ENCODE data around the gene SIGLEC8.
"Not testable (repeated sequence)": the region's sequence is repeated elsewhere in the genome, so short reads cannot be mapped to it uniquely, and the experiment has no call there.

Gene SIGLEC8

DNA sequence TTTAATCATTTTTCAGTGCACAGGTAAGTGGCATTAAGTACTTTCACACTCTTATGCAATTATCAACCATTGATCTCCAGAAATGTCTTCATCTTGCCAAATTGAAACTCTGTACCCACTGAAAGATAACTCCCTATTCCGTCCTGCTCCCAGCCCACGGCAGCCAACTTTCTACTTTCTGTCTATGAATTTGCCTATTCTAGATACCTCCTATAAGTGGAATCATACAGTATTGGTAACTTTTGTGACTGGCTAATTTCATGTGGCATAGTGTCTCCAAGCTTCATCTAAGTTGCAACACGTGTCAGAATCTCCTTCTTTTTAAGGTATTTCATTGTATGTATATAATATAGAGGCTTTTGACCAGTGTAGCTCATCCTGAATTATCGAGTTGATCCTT is 14.4 kb upstream of the SIGLEC8 start:
- DNase-seq = no peak

DNA sequence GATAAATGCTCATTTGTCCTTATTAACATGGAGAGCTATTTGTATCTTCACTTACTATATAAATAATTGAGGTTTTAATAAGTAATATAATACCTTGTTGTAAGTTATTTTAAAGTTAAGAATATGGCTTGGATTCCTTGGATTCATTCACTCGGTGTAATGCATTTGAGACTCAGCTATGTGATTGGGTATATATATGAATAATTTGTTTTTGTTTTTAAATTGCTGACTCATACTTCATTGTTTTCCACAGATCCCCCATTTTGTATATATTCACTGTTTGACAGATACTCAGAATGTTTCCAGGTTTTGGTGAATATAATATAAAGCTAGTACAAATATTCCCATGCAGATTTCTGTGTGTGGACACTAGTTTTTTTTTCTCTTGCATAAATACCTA is 13.3 kb upstream of the SIGLEC8 start:
- DNase-seq = no peak

DNA sequence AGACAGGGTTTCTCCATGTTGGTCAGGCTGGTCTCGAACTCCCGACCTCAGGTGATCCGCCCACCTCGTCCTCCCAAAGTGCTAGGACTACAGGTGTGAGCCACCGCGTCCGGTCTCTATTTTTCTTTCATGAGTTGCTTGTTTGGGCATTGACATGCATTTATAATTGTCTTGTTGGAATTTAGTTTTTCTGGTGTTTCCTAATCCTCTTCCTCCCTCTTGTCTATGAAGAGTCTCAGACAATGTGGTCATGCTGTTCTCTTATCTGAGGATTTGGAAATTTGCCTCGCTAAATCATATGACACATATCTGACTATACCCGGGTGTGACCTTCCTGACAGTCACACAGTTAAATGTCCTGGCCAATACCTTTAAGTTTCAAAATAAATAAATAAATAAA is 12.7 kb upstream of the SIGLEC8 start:
- DNase-seq = no peak

DNA sequence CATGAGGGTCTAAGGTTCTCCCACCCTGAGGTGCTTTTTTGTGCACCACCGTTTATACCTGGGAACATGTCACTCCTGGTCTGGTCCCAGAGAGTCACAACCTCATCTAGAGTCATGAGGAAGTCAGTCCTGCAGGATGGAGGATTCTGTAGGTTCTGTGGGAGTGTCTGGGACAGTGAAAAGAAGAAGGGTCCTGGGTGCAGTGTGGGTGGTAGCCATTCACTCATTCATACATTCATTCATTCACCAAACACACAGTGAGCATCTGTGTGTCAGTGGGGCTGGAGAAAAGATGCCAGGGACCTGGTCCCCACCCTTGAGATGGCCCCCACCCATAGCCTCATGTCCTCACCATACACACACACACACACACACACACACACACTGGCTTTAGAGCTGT is 11.4 kb upstream of the SIGLEC8 start:
- DNase-seq = no peak

DNA sequence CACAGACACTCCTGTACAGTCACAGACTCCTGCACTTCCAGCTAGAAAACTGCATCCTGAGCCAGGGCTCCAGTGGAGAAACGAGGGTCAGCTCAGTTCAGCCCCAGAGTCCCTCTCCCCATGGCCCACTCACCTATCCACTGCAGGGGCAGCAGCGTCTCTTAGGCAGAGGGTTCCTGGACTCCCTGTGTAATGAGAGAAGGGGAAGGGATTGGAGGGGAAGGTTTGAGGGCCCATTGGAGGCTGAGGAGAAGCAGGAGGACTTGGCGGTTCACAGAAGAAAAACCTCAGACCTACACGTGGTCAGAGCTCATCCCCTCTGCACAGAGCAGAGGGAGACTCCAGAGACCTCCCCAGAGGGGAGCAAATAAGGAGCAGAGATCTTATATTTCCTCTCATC is 10.9 kb upstream of the SIGLEC8 start:
- no peak for DNase-seq

DNA sequence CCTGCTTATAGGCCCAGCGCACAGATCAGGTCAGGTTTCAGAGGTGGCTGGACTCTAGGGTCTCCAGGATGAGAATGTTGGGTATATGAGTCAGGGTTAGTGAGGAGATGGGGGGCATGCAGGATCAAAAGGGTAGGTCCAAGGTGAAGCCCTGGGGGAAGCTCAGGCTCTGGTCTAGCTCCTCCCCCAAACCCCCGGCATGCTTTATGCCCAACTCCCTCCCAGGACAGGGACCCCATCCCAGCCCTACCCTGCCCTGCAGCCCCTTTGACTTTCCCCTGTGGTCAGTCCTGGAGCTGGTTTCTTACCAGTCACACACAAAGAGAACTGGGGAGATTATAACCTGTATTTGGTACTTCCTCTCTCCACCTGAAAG is 10.3 kb upstream of the SIGLEC8 start:
- DNase-seq = no peak

DNA sequence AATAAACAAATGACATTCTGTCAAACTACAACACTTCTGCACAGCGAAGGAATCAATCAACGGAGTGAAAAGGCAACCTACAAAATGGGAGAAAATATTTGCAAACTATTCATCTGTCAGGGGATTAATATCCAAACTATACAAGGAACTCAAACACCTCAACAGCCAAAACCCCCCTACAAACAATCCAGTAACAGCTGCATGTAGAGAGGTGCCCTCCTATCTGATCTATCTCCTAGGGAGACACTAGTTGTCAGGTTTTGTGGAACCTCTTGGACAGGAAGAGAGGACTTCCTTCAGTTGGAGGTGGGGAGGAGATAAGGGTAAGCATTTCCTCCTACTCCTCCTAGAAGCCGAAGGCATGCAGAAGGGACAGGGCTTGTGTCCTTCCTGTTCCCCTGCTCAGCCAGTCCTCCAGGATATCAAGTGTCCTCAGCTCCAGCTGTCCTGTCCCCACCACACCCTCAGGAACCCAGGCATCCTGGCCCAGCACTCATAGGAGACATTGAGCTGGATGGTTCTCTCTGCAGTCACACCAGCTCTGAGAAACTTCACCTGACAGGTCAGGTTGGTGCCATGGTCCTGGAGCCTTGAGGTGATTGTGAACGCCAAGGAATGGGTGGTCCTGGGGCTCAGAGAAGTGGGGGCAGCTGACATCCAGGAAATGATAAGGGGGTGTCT is 9.8 kb upstream of the SIGLEC8 start:
- no peak for DNase-seq

DNA sequence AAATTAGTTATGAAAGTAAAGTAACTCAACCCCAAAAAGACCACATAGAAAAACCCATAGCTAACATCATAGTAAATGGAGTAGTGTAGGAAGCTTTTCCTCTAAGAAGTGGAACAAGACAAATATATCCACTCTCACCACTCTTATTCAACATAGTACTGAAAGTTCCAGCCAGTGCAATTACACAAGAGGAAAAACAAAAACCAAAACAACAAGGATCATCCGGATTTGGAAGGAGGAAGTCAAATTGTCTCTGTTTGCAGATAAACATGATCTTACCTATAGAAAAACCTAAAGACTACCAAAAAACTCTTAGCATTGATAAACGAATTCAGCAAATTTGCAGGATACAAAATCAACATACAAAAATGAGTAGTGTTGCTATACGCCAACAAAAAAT is 8.5 kb upstream of the SIGLEC8 start:
- DNase-seq = no peak

DNA sequence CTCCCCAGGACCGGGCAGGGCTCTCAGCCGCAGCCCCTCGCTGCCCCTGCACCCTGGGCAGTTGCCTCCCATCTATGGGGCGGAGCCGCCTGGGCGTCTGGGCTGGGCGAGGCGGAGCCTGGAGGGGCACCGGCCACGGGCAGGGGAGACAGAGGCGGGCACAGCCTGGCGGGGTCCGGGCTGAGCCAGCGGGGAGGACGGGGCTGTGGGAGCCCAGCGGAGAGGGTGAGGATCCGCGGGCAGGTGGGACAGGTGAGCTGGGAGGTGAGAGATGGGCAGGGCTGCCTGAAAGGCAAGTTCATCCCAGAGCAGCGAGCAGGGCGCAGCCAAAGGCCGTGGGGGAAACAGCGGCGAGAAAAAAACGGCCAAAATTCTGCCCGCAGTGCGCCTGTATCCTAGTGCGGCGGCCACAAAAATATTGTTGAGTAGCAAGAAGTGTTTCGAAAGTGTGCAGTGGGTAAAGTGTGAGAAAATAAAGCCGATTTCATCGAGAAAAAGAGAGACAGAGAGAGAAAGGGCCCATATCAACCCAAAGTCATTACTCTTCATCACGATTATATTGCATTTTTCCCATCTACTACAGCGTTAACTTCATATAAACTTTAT is 5.8 kb upstream of the SIGLEC8 start:
- not testable (repeated sequence) for DNase-seq

DNA sequence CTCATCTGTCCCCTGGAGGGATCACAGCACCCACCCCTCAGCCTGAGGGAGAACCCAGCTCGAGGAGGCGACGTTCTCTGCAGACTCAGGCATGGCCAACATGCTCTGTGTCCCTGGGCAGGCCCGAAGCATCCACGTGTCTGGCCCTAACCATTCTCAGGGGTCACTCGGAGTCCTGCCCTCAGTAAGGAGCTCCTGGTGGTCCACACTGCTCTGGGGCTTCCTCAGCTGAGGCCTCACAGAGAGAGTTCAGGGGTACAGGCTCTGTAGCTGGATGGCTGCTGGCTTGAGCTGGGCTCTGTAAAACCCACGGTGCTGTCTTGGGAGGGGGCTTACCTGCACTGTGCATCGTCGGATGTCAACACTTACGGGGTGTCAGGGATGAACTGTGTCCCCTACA is 4.4 kb upstream of the SIGLEC8 start:
- no peak for DNase-seq

DNA sequence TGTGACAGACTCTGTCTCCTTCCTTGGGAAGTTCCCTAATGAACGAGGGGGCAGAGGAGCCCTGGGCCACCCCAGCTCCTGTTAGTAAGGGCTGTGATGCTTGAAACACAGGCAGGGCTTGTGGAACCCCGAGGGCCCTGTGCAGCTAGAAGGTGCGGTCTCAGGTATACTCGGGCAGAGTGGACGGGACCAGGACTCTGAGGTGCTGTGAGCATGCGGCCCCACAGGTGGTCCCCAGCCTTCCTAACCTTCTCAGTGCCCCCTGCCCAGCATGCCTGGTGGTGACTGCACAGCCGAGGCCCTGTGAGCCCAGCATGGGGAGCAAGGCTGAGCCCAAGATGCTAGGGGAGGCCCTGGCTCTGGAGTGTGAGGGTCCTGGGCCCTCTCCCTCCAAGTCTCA is 4.0 kb upstream of the SIGLEC8 start:
- DNase-seq = no peak

DNA sequence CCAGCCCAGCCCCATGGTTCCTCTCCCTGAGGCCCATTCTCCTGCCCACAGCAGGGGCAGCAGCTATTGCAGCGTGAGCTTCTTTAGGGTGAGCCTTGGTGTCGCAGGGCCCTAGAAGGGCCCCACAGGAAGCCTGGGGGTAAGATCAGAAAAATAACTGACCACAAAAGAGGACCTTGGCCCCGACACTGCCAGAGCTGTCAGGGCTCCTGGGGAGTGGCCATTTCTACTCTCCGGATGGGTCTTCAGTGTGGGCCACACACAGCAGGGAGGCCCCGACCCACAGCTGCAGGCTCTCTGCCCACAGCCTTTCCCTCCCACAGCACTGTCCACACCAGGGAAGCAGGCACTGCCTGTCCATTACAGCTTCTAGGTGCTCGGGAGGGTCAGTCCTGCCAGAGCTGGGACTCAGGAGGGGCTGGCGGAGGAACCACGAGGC is 3.5 kb upstream of the SIGLEC8 start:
- no peak for DNase-seq

DNA sequence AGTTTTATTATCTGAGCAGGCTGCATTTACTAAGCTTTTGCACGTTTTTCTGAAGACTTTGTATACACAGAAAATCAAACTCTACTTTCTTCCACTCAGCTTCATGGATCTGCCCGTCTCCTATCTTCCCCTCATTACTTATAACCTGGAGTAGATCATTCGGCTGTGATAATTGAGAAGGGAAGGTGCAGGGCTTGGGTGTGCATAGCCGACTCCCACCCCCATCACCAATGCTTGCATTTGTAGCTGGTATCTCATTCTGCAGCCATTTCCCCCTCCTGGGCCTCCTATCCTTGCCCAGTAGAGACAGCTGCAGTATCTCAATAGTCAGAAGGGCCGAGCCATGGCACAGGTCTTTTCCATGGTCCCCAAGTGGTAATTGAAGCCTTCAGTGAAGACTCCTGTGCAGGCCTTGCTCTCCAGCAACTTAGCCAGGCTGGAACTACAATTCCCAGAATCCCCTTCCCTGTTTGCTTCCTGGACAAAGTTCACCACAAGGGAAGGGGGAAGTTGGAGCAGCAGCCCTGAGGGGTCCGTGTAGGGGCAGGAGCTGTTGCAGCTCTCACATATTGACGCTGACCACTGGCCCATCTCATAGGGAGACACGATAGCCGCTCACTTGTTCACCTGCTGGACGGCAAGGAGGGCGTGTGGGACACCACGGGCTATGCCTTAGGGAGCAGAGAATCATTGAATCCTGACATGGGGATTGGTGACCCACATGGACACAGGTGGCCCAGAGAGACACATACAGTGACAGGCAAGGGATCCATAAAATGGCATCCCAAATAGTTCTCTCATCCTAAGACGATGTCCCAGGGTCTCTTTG is 2.1 kb upstream of the SIGLEC8 start:
- no peak for DNase-seq

DNA sequence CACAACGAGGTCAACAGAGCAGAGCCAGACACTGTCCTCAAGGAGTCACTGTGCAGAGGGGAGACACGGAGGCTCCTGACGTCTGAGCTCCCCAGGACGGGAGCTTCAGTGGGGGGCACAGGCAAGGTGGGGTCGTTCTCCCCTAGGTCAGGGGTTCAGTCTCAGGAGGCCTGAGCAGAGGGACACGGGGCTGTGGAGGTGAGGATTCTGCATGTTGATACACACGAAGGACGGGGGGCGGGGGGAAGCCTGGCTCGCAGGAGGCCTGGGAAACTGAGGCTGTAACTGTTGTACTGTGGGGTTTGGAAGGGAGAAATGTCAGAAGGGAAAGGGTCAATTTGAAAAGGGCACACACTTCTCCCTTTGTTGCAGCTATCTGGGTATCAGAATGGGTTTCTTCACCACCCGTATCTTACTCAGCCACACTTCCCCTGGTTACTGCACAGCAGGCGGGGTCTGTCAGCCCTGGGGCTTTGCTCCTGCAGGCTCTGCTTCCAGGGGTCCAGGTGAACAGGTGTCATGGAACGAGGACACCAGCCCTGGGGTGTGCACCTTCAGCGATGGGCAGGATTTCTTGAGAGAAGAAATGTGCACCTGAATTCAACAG is 748 bp upstream of the SIGLEC8 start:
- no peak for DNase-seq

DNA sequence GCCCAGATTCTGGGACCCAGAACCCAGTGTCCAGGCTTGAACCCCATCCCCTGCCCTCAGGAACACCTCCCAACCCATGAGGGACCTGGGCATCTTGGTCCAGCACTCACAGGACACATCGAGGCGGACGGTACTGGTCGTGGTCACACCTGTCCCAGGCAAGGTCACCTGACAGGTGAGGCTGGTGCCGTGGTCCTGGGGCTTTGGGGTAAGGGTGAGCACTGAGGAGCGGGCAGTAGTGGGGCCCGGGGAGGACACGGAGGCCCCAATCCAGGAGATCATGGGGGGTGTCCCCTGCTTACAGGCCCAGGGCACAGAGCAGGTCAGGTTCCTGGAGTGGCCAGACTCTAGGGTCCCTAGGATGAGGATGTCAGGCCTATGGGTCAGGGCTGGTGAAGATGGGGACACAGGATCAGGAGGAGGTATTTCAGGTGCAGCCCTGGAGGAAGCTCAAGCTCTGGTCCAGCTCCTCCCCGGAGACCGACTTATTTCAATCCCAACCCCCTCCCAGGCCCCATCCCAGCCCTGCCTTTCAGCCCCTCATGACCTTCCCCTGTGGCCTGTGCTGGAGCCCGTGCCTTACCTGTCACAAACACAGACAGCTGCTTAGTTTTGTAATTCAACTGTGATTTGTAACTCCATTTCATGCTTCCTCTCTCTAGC is 772 bp downstream of the SIGLEC8 start:
- DNase-seq = no peak

DNA sequence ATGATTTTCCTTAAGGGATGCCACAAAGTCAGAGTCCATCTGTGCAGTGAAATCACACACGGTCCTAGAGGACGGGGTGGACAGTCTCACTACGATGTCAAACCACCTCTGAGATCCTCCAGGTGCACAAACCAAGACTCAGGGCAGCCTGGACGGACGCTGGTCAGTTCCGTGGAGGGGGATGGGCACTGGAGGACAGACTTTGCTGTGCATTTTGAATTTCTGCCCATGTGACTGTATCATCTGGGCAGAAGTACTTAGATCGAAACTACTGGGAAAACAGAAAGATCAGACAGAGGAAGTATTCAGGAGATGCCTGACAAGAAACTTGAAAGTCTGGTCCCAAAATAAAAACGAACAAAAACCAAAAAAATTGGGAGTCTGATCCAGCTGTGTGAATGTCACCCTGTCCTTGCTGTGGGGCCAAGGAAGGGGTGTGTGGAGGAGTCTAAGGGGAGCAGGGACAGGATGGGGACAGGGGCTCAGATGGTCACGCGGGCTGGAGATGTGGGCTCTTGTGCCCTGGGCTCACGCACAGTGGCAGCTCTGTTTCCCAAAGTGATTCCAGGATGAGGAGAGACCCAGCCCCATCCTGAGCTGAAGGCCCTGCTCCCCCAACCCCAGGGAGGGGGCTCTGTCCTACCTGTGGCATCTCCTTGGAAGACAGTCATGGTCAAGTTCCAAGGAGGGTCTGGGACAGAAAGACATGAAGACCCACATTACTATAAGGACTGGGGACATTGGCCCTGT is 1.5 kb downstream of the SIGLEC8 start:
- DNase-seq = no peak

DNA sequence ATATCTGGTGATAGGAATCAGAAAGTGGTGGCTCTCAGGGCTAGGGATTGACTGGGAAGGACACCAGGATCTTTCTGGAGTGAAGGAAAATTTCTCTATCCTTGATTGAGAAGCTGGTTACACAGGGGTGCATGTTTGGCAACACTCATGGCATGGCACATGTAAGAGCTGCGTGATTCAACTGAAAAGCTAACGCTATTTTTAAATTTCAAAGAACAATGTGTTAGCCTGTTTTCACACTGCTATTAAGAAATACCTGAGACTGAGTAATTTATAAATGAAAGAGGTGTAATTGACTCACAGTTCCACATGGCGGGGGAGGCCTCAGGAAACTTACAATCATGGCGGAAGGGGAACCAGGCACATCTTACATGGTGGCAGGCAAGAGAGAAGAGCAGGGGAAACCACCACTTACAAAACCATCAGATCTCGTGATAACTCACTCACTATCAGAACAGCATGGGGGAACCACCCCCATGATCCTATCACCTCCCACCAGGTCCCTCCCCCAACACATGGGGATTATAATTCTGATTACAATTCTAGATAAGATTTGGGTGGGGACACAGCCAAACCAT is 7.4 kb downstream of the SIGLEC8 start:
- no peak for DNase-seq

DNA sequence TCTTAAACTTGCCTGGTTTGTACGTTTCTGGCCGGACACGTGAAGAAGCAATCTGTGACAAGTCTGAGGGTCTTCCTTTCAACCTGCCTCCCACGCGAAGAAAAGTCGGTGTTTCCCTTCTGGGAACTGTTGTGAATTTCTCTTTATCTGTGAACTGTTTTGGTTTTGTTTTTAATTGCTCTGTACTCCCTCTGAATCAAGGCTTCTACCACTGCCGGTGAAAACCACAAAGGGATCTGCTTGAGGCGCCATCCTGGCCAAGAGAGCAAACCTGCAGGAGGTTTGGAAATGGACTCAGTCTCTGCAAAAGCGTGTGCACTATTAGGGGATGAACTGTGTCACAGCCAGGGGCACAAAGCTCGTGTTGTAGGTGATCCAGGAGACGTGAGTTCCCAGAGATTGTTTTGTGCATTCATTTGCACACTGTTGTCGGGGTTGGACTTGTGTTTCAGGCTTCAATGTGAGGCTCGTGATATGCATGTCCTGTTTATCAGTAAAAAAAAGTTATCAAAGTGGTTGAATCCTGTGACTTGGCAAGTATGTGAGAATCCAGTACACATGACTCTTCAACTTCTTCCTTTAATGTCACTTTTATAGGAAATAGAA is 9.7 kb downstream of the SIGLEC8 start:
- DNase-seq = no peak

DNA sequence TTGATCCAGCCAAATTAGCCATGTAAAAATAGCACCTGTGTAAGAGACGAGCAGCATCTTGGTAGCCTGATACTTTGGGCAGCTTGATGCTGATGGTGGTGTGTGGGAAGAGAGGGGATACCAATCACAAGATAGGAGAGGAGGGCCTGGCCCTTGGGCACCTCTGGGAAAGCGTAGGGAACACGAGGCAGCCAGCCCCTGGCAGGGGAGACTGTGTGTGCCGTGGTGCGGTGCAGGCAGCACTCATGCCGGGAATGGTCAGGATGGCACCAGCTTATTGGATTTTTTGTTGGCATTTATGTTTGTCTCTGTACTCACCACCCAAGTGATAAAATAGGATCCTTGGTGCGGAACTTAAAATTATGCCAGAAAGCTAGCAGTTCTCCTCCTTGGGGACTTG is 10.2 kb downstream of the SIGLEC8 start:
- no peak for DNase-seq

DNA sequence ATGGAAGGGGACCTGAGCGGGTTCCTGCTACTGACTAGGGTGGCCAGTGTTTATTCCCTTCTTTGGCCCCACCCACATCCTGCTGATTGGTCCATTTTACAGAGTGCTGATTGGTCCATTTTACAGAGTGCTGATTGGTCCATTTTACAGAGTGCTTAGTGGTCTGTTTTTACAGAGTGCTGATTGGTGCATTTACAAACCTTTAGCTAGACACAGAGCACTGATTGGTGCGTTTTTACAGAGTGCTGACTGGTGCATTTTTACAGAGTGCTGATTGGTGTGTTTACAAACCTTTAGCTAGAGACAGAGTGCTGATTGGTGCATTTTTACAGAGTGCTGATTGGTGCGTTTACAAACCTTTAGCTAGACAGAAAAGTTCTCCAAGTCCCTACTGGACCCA is 10.7 kb downstream of the SIGLEC8 start:
- DNase-seq = not testable (repeated sequence)
